ENCODE data around the gene ALG14. TPM values are rescaled to one million over a fixed set of nuclear protein-coding genes. Genes with fewer than 3 reads are reported as not detected.

Gene ALG14
- total RNA-seq, 1 donor from 2014 or later, result 7.5 TPM

DNA sequence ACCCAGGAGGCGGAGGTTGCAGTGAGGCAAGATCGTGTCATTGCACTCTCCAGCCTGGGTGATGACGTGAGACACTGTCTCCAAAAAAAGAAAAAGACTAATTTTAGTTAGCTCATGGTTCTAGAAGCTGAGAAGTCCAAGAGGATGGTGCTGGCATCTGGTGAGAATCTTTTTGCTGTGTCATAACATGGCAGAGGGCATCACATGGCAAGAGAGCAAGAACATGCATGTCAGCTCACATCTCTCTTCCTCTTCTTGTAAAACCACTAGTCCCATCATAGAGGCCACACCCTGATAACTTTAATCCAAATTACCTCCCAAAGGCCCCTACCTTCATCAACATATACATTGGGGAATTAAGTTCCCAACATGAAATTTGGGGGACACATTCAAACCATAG is 132.0 kb downstream of the ALG14 start:
- Mint-ChIP-seq H3K36me3 (ENCODE audit: low read depth) (no peaks in the 10 kb centered on the region), H3K27ac (no peak overlapping the region), H3K4me1 (no peaks in the 10 kb centered on the region), H3K27me3 (peaks cover 13% of the 10 kb centered on the region), H3K9me3 (no peaks in the 10 kb centered on the region), H3K4me3 (no peak overlapping the region)
- no peak for ATAC-seq (ENCODE audit: low read depth)
- no peak for DNase-seq
- ChIA-PET POLR2A (no interaction called here), CTCF (no interaction called here)
- intact Hi-C loops (cut with micrococcal nuclease), result no loop called here
- TF ChIP-seq, protein P1, sequence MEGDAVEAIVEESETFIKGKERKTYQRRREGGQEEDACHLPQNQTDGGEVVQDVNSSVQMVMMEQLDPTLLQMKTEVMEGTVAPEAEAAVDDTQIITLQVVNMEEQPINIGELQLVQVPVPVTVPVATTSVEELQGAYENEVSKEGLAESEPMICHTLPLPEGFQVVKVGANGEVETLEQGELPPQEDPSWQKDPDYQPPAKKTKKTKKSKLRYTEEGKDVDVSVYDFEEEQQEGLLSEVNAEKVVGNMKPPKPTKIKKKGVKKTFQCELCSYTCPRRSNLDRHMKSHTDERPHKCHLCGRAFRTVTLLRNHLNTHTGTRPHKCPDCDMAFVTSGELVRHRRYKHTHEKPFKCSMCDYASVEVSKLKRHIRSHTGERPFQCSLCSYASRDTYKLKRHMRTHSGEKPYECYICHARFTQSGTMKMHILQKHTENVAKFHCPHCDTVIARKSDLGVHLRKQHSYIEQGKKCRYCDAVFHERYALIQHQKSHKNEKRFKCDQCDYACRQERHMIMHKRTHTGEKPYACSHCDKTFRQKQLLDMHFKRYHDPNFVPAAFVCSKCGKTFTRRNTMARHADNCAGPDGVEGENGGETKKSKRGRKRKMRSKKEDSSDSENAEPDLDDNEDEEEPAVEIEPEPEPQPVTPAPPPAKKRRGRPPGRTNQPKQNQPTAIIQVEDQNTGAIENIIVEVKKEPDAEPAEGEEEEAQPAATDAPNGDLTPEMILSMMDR (IDR thresholded peaks at IDR 0.05), result no peak

DNA sequence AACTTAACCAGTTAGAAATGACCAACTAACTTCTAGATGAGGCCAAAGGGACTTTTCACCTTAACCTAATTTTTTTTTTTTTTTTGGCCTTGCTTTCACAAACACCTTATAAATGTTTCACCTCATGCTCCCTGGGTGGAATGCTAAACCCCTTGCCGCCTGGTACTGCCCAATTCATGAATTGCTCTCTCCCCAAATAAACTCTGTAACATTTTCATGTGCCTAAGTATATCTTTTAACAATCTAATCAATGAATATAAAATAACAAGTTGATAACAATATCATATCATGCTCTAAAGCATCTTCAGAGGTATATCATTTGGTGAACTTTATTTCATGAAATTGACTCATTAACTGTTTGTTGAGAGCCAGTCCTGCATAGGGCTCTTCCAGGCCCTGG is 134.9 kb downstream of the ALG14 start:
- DNase-seq (no peak), ATAC-seq (ENCODE audit: low read depth) (no peak)
- CTCF ChIA-PET, result no interaction called here
- intact Hi-C loops (cut with micrococcal nuclease), result no loop called here
- Mint-ChIP-seq H3K9me3 (no peaks in the 10 kb centered on the region), H3K4me3 (no peak overlapping the region), H3K4me1 (no peaks in the 10 kb centered on the region), H3K27ac (no peak overlapping the region), H3K27me3 (no peaks in the 10 kb centered on the region), H3K36me3 (ENCODE audit: low read depth) (no peaks in the 10 kb centered on the region)
- TF ChIP-seq, protein P1 (IDR thresholded peaks at IDR 0.05), result no peak
- POLR2A ChIA-PET, result no interaction called here

DNA sequence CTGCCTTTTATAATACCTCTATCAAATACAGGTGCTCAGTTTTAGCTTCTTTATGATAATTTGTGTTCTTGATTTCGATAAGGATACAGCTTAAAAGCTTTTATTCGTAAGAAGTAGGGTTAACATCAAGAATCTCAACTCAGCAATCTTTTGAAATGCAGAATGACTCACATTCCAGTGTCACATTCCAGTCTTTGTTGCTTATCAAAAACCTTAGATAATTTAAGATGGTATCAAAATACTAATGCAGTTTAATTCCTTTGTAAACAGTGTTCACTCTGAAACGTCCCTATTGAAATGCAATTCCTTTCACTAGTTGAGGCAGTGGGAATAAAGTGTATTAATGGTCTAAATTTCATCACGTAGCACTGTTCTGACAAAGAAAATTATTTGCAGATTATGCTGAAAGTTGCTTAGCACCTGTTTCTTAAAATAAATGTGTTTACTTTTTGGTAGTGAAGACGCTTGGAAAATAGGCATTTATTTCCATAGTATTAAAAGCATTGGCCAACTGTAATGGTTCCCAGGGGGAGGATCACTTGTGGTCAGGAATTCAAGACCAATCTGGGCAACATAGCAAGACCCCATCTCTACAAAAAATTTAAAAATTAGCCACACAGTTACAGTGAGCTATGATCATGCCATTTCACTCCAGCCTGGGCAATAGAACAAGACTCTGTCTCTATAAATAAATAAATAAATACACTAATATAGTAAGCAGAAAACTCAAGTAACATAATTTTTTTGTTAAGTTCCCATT is 135.7 kb downstream of the ALG14 start:
- no peak for DNase-seq
- no peak for ATAC-seq (ENCODE audit: low read depth)
- H3K4me3 Mint-ChIP-seq, result no peak overlapping the region
- intact Hi-C loops (cut with micrococcal nuclease), result no loop called here
- no peaks in the 10 kb centered on the region for H3K4me1 Mint-ChIP-seq
- no peaks in the 10 kb centered on the region for H3K9me3 Mint-ChIP-seq
- H3K27me3 Mint-ChIP-seq, result no peaks in the 10 kb centered on the region
- no peaks in the 10 kb centered on the region for H3K36me3 Mint-ChIP-seq (ENCODE audit: low read depth)
- ChIA-PET CTCF (no interaction called here), POLR2A (no interaction called here)
- no peak overlapping the region for H3K27ac Mint-ChIP-seq
- TF ChIP-seq, protein P1 (IDR thresholded peaks at IDR 0.05), result no peak

DNA sequence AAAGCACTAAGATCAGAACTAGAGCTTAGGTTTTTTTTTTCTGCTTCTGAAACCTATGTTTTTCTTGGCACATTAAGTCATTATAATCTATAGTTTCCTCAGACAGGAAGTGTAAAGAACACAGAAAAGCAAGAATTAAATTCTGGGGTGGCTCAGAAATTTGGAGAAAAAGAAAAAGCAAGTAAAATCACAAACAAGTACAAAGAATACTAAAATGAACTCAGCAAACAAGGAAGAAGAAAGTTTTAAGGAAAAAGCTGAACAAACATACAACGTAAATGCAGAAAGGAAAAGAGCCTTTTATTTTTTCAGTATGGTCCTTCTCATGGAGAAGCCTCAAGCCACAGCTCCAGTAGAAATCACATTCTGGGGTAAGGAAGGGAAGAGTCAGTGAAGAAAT is 137.3 kb downstream of the ALG14 start:
- Mint-ChIP-seq H3K9me3 (no peaks in the 10 kb centered on the region), H3K27ac (no peak overlapping the region), H3K4me3 (no peak overlapping the region), H3K4me1 (no peaks in the 10 kb centered on the region), H3K27me3 (no peaks in the 10 kb centered on the region), H3K36me3 (ENCODE audit: low read depth) (no peaks in the 10 kb centered on the region)
- CTCF ChIA-PET, result no interaction called here
- intact Hi-C loops (cut with micrococcal nuclease), result no loop called here
- POLR2A ChIA-PET, result no interaction called here
- TF ChIP-seq, protein P1 (IDR thresholded peaks at IDR 0.05), result no peak
- ATAC-seq (ENCODE audit: low read depth) (no peak), DNase-seq (no peak)

DNA sequence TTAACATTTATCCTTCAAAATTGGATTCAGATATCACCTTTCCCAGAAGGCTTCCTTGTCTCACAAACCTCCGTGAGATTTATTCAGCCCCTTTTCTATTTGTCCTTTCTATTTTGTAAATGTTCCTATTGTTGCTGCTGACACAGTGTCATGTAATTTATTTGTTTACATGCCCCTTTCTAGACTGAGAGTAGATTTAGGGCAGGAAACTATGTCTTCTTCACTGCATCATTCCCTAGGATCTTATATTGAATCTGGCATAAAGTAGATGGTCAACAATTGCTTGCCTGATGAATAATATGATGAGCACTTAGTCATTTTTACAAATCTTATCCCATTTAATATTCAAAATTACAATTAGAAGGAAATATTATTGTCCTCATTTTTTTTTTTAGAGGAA is 137.7 kb downstream of the ALG14 start:
- CTCF ChIA-PET, result no interaction called here
- POLR2A ChIA-PET, result no interaction called here
- Mint-ChIP-seq H3K4me3 (no peak overlapping the region), H3K36me3 (ENCODE audit: low read depth) (no peaks in the 10 kb centered on the region), H3K9me3 (no peaks in the 10 kb centered on the region), H3K27me3 (no peaks in the 10 kb centered on the region), H3K4me1 (no peaks in the 10 kb centered on the region), H3K27ac (no peak overlapping the region)
- intact Hi-C loops (cut with micrococcal nuclease), result no loop called here
- no peak for ATAC-seq (ENCODE audit: low read depth)
- no peak for DNase-seq
- TF ChIP-seq, protein P1 (IDR thresholded peaks at IDR 0.05), result no peak

Measured in activated B cell treated with CpG ODN at 0.5 μM for 24 hours (primary cell).